GM12878 (cell line): ENCODE measurements around the gene RIT1. TPM values are rescaled to one million over a fixed set of nuclear protein-coding genes. Genes with fewer than 3 reads are reported as not detected.

Experiments used
- ATAC-seq: fragments of 200-7000 bp; cut with Tn5 transposase; 3 replicates; pipeline ENCODE4 v1.9.1; 2020; ENCODE audit warnings: mild to moderate bottlenecking, moderate library complexity
- BruUV-seq: library from RNA; stranded (reverse); fragments of 400-500 nt; replicated peaks from 2 replicates; lab custom pipeline; 2021; lab: Mats Ljungman, UMichigan
- CTCF ChIA-PET: fragments of 300-600 bp; sonication (Branson Sonifier 250); formaldehyde crosslinking; extraction: SDS; loops from one replicate; lab custom pipeline; 2021; ENCODE audit warnings: inconsistent platforms; lab: Yijun Ruan, JAX
- POLR2A ChIA-PET: fragments of 350-600 bp; formaldehyde crosslinking; extraction: SDS; loops from one replicate; lab custom pipeline; 2021; ENCODE audit warnings: inconsistent platforms; lab: Charles Lee
- RAD21 ChIA-PET: fragments of 300-600 bp; sonication (Branson Sonifier 250); formaldehyde crosslinking; loops from one replicate; lab custom pipeline; 2023; ENCODE audit warnings: antibody characterized with exemption; ENCODE audit not compliant: unreplicated experiment; lab: Charles Lee
- SMC1A ChIA-PET: fragments of 300-600 bp; sonication (Branson Sonifier 250); formaldehyde crosslinking; loops from one replicate; lab custom pipeline; 2023; ENCODE audit not compliant: unreplicated experiment, uncharacterized antibody; lab: Charles Lee
- DNase-seq: peaks from one replicate; pipeline ENCODE4 v3.0.0-alpha.2; 2011; ENCODE audit warnings: low read depth, low spot score
- FAIRE-seq: peaks from 3 replicates; lab custom pipeline; 2011; peaks lifted over from hg19 to GRCh38; lab: Jason Lieb, UNC
- H2AFZ ChIP-seq: 2 replicates; pipeline ENCODE4 v1.6.0; 2011; ENCODE audit warnings: low read depth, low read length, control low read depth; ENCODE audit not compliant: control insufficient read depth
- H3K27ac ChIP-seq: 2 replicates; pipeline ENCODE4 v1.5.1; 2011; ENCODE audit warnings: control low read depth; ENCODE audit not compliant: control insufficient read depth, insufficient read depth
- H3K27me3 ChIP-seq, 2 experiments: replicated peaks in 1 of 2; 2 replicates each; pipeline versions ENCODE4 v1.6.0 to v1.6.1; 2011; ENCODE audit warnings: low read length in 1 of 2; ENCODE audit not compliant: control insufficient read depth in 2 of 2, insufficient read depth in 2 of 2
- H3K36me3 ChIP-seq, 2 experiments: 2 replicates each; pipeline ENCODE4 v1.5.1; 2011; ENCODE audit warnings: low read length in 1 of 2; ENCODE audit not compliant: control insufficient read depth in 2 of 2, insufficient read depth in 2 of 2
- H3K4me1 ChIP-seq: 2 replicates; pipeline ENCODE4 v1.6.1; 2011; ENCODE audit warnings: mild to moderate bottlenecking, low read length, moderate library complexity, mixed read lengths; ENCODE audit not compliant: control insufficient read depth, insufficient read depth
- H3K4me2 ChIP-seq: 2 replicates; pipeline ENCODE4 v1.6.0; 2011; ENCODE audit warnings: control low read depth; ENCODE audit not compliant: control insufficient read depth, insufficient read depth
- H3K4me3 ChIP-seq: fragments of 200-600 bp; sonication (generic); 2 replicates; pipeline ENCODE4 v1.5.1; 2016
- H3K79me2 ChIP-seq: 2 replicates; pipeline ENCODE4 v1.6.0; 2011; ENCODE audit warnings: low read length; ENCODE audit not compliant: control insufficient read depth, insufficient read depth
- H3K9ac ChIP-seq: 2 replicates; pipeline ENCODE4 v1.8.0; 2011; ENCODE audit warnings: low read length, control low read depth, mixed read lengths; ENCODE audit not compliant: control insufficient read depth, insufficient read depth
- H3K9me3 ChIP-seq: replicated peaks from 3 replicates; pipeline ENCODE4 v1.5.1; 2011; ENCODE audit warnings: mild to moderate bottlenecking, low read length; ENCODE audit not compliant: control insufficient read depth, insufficient read depth
- H4K20me1 ChIP-seq: 2 replicates; pipeline ENCODE4 v1.6.0; 2011; ENCODE audit not compliant: control insufficient read depth, insufficient read depth
- BRCA1 ChIP-seq: IDR thresholded peaks from 2 replicates; pipeline ENCODE4 v1.6.1; 2011; ENCODE audit warnings: low read depth, low read length, improper control_type of control experiment
- EGR1 ChIP-seq, 2 experiments: IDR thresholded peaks; 1 replicate in 1 of 2; 2 replicates in 1 of 2; pipeline ENCODE4 v1.6.1; 2011 to 2012; ENCODE audit warnings: low read depth in 2 of 2, low read length in 2 of 2, borderline replicate concordance in 1 of 2, mild to moderate bottlenecking in 1 of 2, moderate library complexity in 1 of 2
- FOXK2 ChIP-seq: fragments of 450-650 bp; IDR thresholded peaks from 2 replicates; pipeline ENCODE4 v1.6.1; 2017; ENCODE audit warnings: mild to moderate bottlenecking, moderate library complexity
- MLLT1 ChIP-seq: fragments of 450-650 bp; IDR thresholded peaks from 2 replicates; pipeline ENCODE4 v1.6.1; 2016; ENCODE audit warnings: mild to moderate bottlenecking
- SREBF2 ChIP-seq: IDR thresholded peaks from 2 replicates; pipeline ENCODE4 v1.6.1; 2012; ENCODE audit warnings: mild to moderate bottlenecking, low read length
- TAF1 ChIP-seq: IDR thresholded peaks from 2 replicates; pipeline ENCODE4 v1.6.1; 2011; ENCODE audit warnings: mild to moderate bottlenecking, low read depth, low read length, borderline replicate concordance
- USF1 ChIP-seq: IDR thresholded peaks from 2 replicates; pipeline ENCODE4 v1.6.1; 2011; ENCODE audit warnings: borderline replicate concordance, low read depth, mild to moderate bottlenecking, moderate library complexity, mixed read lengths, low read length; ENCODE audit not compliant: insufficient read depth; ENCODE audit errors: extremely low read length
- WGBS: methylation state at CpG from one replicate; pipeline ENCODE4 v1.1.6; 2016; ENCODE audit warnings: low lambda C conversion rate; ENCODE audit not compliant: insufficient replicate concordance, insufficient coverage; ENCODE audit errors: missing lambda C conversion rate; 5-methylcytosine and 5-hydroxymethylcytosine counted together
- in situ Hi-C: fragments of 300-500 bp; cut with MboI; formaldehyde crosslinking; loops from 9 replicates; pipeline ENCODE4 v1.14.3; 2018; ENCODE audit warnings: mixed read lengths
- intact Hi-C: fragments of 100-400 bp; cut with micrococcal nuclease; formaldehyde crosslinking; loops from one replicate; pipeline ENCODE4 v1.14.2; 2022; ENCODE audit not compliant: unreplicated experiment
- polyA plus RNA-seq, 11 experiments: library from polyadenylated mRNA; depleted of rRNA in 4 of 11; unstranded in 6 of 11; stranded (reverse) in 5 of 11; fragments of >200 nt; fragmentation: Nextera tagmentation in 4 of 11; fragmentation: Illumina TruSeq in 1 of 11; extraction: Ambion mirVana in 4 of 11; extraction: Trizol in 1 of 11; gene quantifications; 1 replicate in 1 of 11; 2 replicates in 10 of 11; pipeline versions ENCODE4 v1.2.1 to v1.2.3, GENCODE V29; 2011 to 2016; ENCODE audit warnings: inconsistent platforms in 2 of 11, missing spikeins in 2 of 11, low read depth in 1 of 11
- total RNA-seq, 4 experiments: library from RNA; depleted of rRNA in 3 of 4; stranded (reverse); fragments of >200 nt in 3 of 4; fragmentation: Illumina TruSeq in 1 of 4; extraction: Trizol in 1 of 4; gene quantifications; 2 replicates each; pipeline versions ENCODE4 v1.2.1 to v1.2.3, GENCODE V29; 2013 to 2021

Gene RIT1
- total and polyA plus RNA-seq, 10 of the 15 experiments (the other 5 are each of a cell fraction or from before 2014, with no cell fraction given), result 6.8 to 61.5 (median 13.7) TPM

DNA sequence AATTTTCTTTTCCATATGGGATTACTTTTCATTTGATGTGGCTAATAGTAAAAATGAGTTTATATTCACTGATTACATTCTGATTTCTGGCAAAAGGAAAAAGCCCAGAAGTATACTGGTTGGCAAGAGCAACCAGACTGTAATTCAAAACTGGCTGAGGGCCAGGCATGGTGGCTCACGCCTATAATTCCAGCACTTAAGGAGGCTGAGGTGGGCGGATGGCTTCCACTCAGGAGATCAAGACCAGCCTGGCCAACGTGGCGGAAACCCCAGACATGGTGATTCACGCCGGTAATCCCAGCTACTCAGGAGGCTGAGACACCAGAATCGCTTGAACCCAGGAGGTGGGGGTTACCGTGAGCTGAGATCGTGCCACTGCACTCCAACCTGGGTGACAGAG lies 37.3 kb downstream of the RIT1 start:
- no TSS peak for BruUV-seq
- no peak overlapping the region for H3K27ac ChIP-seq
- no peaks in the 10 kb centered on the region for H3K79me2 ChIP-seq
- intact Hi-C loops, result no loop called here
- ChIA-PET SMC1A (interaction anchor here (0.9 to 1.9 kb wide), 2 partner anchors 9 to 14 kb away, joined by 3 to 8 read pairs; partner anchors contain the start of gene SYT11), CTCF (interaction anchor here (0.6 kb wide), 1 partner anchor 107 kb away, joined by 3 read pairs; no protein-coding TSS in a partner anchor), RAD21 (no interaction called here), POLR2A (interaction anchor here (0.5 to 1.6 kb wide), 2 partner anchors 14 to 17 kb away, joined by 3 to 5 read pairs; partner anchors contain the start of genes GON4L and SYT11)
- no peak for TF ChIP-seq FOXK2
- no peak for TF ChIP-seq MLLT1
- TF ChIP-seq BRCA1, result no peak
- TF ChIP-seq USF1, result no peak
- TF ChIP-seq TAF1, result no peak
- TF ChIP-seq SREBF2, result no peak
- no peak for TF ChIP-seq EGR1 (IDR thresholded peaks at IDR 0.05; ENCODE audit: borderline replicate concordance in 1 of 2, low read depth in 2 of 2, low read length in 2 of 2)
- no peaks in the 10 kb centered on the region for H3K4me1 ChIP-seq
- no peak overlapping the region for H3K9ac ChIP-seq
- no peaks in the 10 kb centered on the region for H3K27me3 ChIP-seq
- in situ Hi-C loops, result no loop called here
- WGBS, result 91% methylated on average over 9 of the region's 9 CpGs
- H3K4me2 ChIP-seq, result no peak overlapping the region
- ATAC-seq, result no peak
- H3K4me3 ChIP-seq, result no peak overlapping the region
- no peaks in the 10 kb centered on the region for H3K36me3 ChIP-seq
- no peaks in the 10 kb centered on the region for H4K20me1 ChIP-seq
- no peaks in the 10 kb centered on the region for H3K9me3 ChIP-seq
- no peak for DNase-seq
- no peak overlapping the region for H2AFZ ChIP-seq
- FAIRE-seq, result no peak
